Keratinocyte (primary cell): ENCODE measurements around the gene CHAF1A. TPM values are rescaled to one million over a fixed set of nuclear protein-coding genes. Genes with fewer than 3 reads are reported as not detected.

ENCODE experiments used
- DNase-seq: peaks from one replicate; pipeline ENCODE4 v3.0.0-alpha.2; 2011; ENCODE audit warnings: low read depth, missing footprints, low spot score
- FAIRE-seq: peaks from 2 replicates; lab custom pipeline; 2011; peaks lifted over from hg19 to GRCh38; lab: Jason Lieb, UNC
- H2AFZ ChIP-seq: 2 replicates; pipeline ENCODE4 v1.6.0; 2012; ENCODE audit warnings: low read length, control low read depth, inconsistent platforms; ENCODE audit not compliant: control insufficient read depth
- H3K27ac ChIP-seq: 2 replicates; pipeline ENCODE4 v1.5.1; 2011; ENCODE audit warnings: low read length; ENCODE audit not compliant: control insufficient read depth, insufficient read depth
- H3K27me3 ChIP-seq: 3 replicates; pipeline ENCODE4 v1.6.0; 2011; ENCODE audit warnings: low read length; ENCODE audit not compliant: control insufficient read depth, insufficient read depth; ENCODE audit errors: extremely low read depth
- H3K36me3 ChIP-seq, 2 experiments: 2 replicates in 1 of 2; 3 replicates in 1 of 2; pipeline ENCODE4 v1.5.1; 2011; ENCODE audit warnings: low read length in 2 of 2, mild to moderate bottlenecking in 1 of 2; ENCODE audit not compliant: control insufficient read depth in 2 of 2, insufficient read depth in 2 of 2; ENCODE audit errors: extremely low read depth in 1 of 2
- H3K4me1 ChIP-seq: 3 replicates; pipeline ENCODE4 v1.5.1; 2011; ENCODE audit warnings: low read length; ENCODE audit not compliant: control insufficient read depth, insufficient read depth; ENCODE audit errors: extremely low read depth
- H3K4me2 ChIP-seq: 3 replicates; pipeline ENCODE4 v1.6.0; 2011; ENCODE audit warnings: low read depth, low read length; ENCODE audit not compliant: control insufficient read depth, insufficient read depth; ENCODE audit errors: extremely low read depth
- H3K4me3 ChIP-seq, 3 experiments: fragments of 200-600 bp in 1 of 3; sonication (generic) in 1 of 3; 2 replicates in 2 of 3; 3 replicates in 1 of 3; pipeline ENCODE4 v1.5.1; 2011 to 2016; ENCODE audit warnings: low read length in 3 of 3, mild to moderate bottlenecking in 3 of 3, control low read depth in 2 of 3, inconsistent platforms in 1 of 3, low read depth in 1 of 3, mixed read lengths in 1 of 3, mixed run types in 1 of 3, moderate library complexity in 1 of 3; ENCODE audit not compliant: control insufficient read depth in 2 of 3, insufficient read depth in 2 of 3; ENCODE audit errors: extremely low read depth in 1 of 3
- H3K79me2 ChIP-seq: 2 replicates; pipeline ENCODE4 v1.6.0; 2012; ENCODE audit warnings: low read length; ENCODE audit not compliant: control insufficient read depth, insufficient read depth
- H3K9ac ChIP-seq: 3 replicates; pipeline ENCODE4 v1.6.0; 2011; ENCODE audit warnings: low read length; ENCODE audit not compliant: control insufficient read depth, insufficient read depth; ENCODE audit errors: extremely low read depth
- H3K9me1 ChIP-seq: 3 replicates; pipeline ENCODE4 v1.6.0; 2011; ENCODE audit warnings: low read length; ENCODE audit not compliant: control insufficient read depth, insufficient read depth; ENCODE audit errors: extremely low read depth
- H3K9me3 ChIP-seq: 2 replicates; pipeline ENCODE4 v1.5.1; 2012; ENCODE audit warnings: low read depth, low read length; ENCODE audit not compliant: control insufficient read depth
- H4K20me1 ChIP-seq: 3 replicates; pipeline ENCODE4 v1.6.0; 2011; ENCODE audit warnings: low read length; ENCODE audit not compliant: control insufficient read depth, insufficient read depth; ENCODE audit errors: extremely low read depth
- EZH2 ChIP-seq: IDR thresholded peaks from one replicate; pipeline ENCODE4 v1.6.1; 2012; ENCODE audit warnings: inconsistent platforms, mild to moderate bottlenecking, low read length, moderate library complexity
- dilution Hi-C: fragments of 300-500 bp; cut with MboI; formaldehyde crosslinking; loops from one replicate; pipeline ENCODE4 v1.7.0; 2020; ENCODE audit warnings: low sequenced_read_pairs; ENCODE audit not compliant: extremely low pct_ligation_motif_present
- polyA plus RNA-seq, 5 experiments: library from polyadenylated mRNA; depleted of rRNA in 3 of 5; stranded (reverse) in 3 of 5; stranded (forward) in 1 of 5; unstranded in 1 of 5; fragments of >200 nt; gene quantifications; 1 replicate in 1 of 5; 2 replicates in 3 of 5; 3 replicates in 1 of 5; pipeline versions ENCODE4 v1.2.1 to v1.2.3, GENCODE V29; 2011 to 2012; ENCODE audit warnings: missing spikeins in 2 of 5, low read depth in 1 of 5, low replicate concordance in 1 of 5
- TF ChIP-seq, protein P1 (sequence below), 3 experiments: IDR thresholded peaks in 1 of 3; conservative IDR thresholded peaks in 1 of 3; optimal IDR thresholded peaks in 1 of 3; 2 replicates in 2 of 3; 3 replicates in 1 of 3; pipeline versions ENCODE3 to v1.5.1; 2011; ENCODE audit warnings: low read length in 3 of 3, mild to moderate bottlenecking in 3 of 3, moderate library complexity in 2 of 3, control low read depth in 1 of 3, inconsistent platforms in 1 of 3; ENCODE audit not compliant: insufficient read depth in 2 of 3; ENCODE audit errors: extremely low read depth in 1 of 3

The CHAF1A gene
- polyA plus RNA-seq, 1 donor (not counting 4 experiments of a cell fraction or from before 2014, with no cell fraction given) = 10.6 TPM

DNA sequence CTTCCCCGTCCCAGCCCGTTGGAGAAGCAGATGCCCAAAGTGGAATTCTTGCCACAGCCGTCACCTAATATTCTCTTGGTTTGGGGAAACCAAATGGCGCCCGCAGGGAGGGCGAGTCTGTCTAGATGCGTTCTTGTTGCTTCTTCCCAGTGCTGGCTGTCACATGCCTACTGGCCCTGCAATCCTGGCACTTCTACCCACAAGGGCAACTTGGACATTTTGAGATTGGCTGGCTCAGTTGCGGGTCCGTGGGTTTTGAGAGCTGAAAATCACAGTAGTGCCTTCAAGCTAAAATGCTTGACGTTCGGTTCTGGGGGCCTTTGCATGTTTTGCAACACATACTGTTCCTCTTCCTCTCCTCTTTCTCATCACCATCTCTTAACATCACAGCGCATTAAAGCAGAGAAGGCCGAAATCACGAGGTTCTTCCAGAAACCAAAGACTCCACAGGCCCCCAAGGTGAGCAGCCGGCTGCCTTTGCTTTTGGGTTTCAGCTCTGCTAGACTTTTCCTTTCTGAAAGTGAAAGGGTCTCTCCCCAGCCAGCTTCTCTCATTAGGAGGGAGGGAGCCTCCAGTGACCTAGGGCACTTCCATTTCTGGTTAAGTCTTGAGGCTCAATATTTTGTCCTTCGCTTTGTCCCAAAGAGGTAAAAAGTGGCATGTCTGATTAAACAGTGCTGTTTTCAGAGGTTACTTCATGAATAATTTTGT, 21.1 kb downstream of the CHAF1A start:
- no peak overlapping the region for H3K27ac ChIP-seq
- peaks cover 7 to 22% of the 10 kb centered on the region in 2 experiments for H3K36me3 ChIP-seq
- H3K27me3 ChIP-seq = no peaks in the 10 kb centered on the region
- no peaks in the 10 kb centered on the region for H4K20me1 ChIP-seq
- no peak for TF ChIP-seq EZH2
- TF ChIP-seq, protein P1, sequence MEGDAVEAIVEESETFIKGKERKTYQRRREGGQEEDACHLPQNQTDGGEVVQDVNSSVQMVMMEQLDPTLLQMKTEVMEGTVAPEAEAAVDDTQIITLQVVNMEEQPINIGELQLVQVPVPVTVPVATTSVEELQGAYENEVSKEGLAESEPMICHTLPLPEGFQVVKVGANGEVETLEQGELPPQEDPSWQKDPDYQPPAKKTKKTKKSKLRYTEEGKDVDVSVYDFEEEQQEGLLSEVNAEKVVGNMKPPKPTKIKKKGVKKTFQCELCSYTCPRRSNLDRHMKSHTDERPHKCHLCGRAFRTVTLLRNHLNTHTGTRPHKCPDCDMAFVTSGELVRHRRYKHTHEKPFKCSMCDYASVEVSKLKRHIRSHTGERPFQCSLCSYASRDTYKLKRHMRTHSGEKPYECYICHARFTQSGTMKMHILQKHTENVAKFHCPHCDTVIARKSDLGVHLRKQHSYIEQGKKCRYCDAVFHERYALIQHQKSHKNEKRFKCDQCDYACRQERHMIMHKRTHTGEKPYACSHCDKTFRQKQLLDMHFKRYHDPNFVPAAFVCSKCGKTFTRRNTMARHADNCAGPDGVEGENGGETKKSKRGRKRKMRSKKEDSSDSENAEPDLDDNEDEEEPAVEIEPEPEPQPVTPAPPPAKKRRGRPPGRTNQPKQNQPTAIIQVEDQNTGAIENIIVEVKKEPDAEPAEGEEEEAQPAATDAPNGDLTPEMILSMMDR (optimal IDR thresholded peaks at IDR 0.05 in 1 of 3, IDR thresholded peaks at IDR 0.05 in 1 of 3, conservative IDR thresholded peaks at IDR 0.05 in 1 of 3; ENCODE audit: extremely low read depth in 1 of 3, insufficient read depth in 2 of 3, low read length in 3 of 3) = no peak
- H3K79me2 ChIP-seq = no peaks in the 10 kb centered on the region
- H3K4me2 ChIP-seq = no peak overlapping the region
- H3K9me3 ChIP-seq = no peaks in the 10 kb centered on the region
- H3K4me1 ChIP-seq = peaks cover 9% of the 10 kb centered on the region
- FAIRE-seq = no peak
- no peak for DNase-seq
- dilution Hi-C loops = no loop called here
- H3K9ac ChIP-seq = no peak overlapping the region
- H2AFZ ChIP-seq = no peak overlapping the region
- H3K9me1 ChIP-seq = no peaks in the 10 kb centered on the region
- no peak overlapping the region for H3K4me3 ChIP-seq

GRCh38 chr19:4425537-4425936, 23.1 kb downstream of the CHAF1A start:
- no peak for DNase-seq
- H2AFZ ChIP-seq = no peak overlapping the region
- H3K36me3 ChIP-seq = peaks cover 13 to 32% of the 10 kb centered on the region in 2 experiments
- H3K27ac ChIP-seq = no peak overlapping the region
- no peak for TF ChIP-seq EZH2
- TF ChIP-seq, protein P1 (optimal IDR thresholded peaks at IDR 0.05 in 1 of 3, IDR thresholded peaks at IDR 0.05 in 1 of 3, conservative IDR thresholded peaks at IDR 0.05 in 1 of 3; ENCODE audit: extremely low read depth in 1 of 3, insufficient read depth in 2 of 3, low read length in 3 of 3) = no peak
- no peak overlapping the region for H3K4me2 ChIP-seq
- H3K4me1 ChIP-seq = peaks cover 5% of the 10 kb centered on the region
- H4K20me1 ChIP-seq = no peaks in the 10 kb centered on the region
- H3K4me3 ChIP-seq = no peak overlapping the region
- no peaks in the 10 kb centered on the region for H3K79me2 ChIP-seq
- FAIRE-seq = no peak
- H3K9me3 ChIP-seq = no peaks in the 10 kb centered on the region
- dilution Hi-C loops = no loop called here
- H3K9me1 ChIP-seq = no peaks in the 10 kb centered on the region
- no peaks in the 10 kb centered on the region for H3K27me3 ChIP-seq
- no peak overlapping the region for H3K9ac ChIP-seq
